Measurements from ENCODE around the gene ZNF25.
"Not testable (repeated sequence)": the region's sequence is repeated elsewhere in the genome, so short reads cannot be mapped to it uniquely, and the experiment has no call there.

The ZNF25 gene

GRCh38 chr10:37976091-37976879, at the start of gene ZNF25:
Gene ZNF25, minus strand, starts transcription at chr10:37976647. Its CDS starts 4,925 bp downstream, at chr10:37971722.
- H3K4me1 ChIP-seq (ENCODE audit: control insufficient read depth, insufficient read depth, low read length), result no peaks in the 10 kb centered on the region
- peak within 1 kb of the TSS; percentile 68 for H3K9ac ChIP-seq (ENCODE audit: low read depth, low read length)
- H3K4me3 ChIP-seq (ENCODE audit: low read depth, low read length), result peak within 1 kb of the TSS; percentile 71
- H3K9me3 ChIP-seq (ENCODE audit: control insufficient read depth, insufficient read depth, low read length), result peaks cover 51% of the 10 kb centered on the region
- H3K36me3 ChIP-seq (ENCODE audit: control insufficient read depth, insufficient read depth, low read length), result no peaks in the 10 kb centered on the region
- H3K27me3 ChIP-seq (ENCODE audit: control insufficient read depth, insufficient read depth, low read length), result no peaks in the 10 kb centered on the region
- peak within 1 kb of the TSS; percentile 62 for H3K27ac ChIP-seq (ENCODE audit: low read depth, low read length)

- H3K4me1 ChIP-seq (ENCODE audit: control insufficient read depth, insufficient read depth, low read length), result no peaks in the 10 kb centered on the region
- no peaks in the 10 kb centered on the region for H3K27me3 ChIP-seq (ENCODE audit: control insufficient read depth, insufficient read depth, low read length)
- H3K27ac ChIP-seq (ENCODE audit: low read depth, low read length), result no peak overlapping the region
- peaks cover 75% of the 10 kb centered on the region for H3K36me3 ChIP-seq (ENCODE audit: control insufficient read depth, insufficient read depth, low read length)
- 0 out of 2 replicates have a peak, but pooled peaks cover 3% of the 10 kb centered on the region for H3K9me3 ChIP-seq (ENCODE audit: control insufficient read depth, insufficient read depth, low read length)
- H3K4me3 ChIP-seq (ENCODE audit: low read depth, low read length), result no peak overlapping the region
- no peak overlapping the region for H3K9ac ChIP-seq (ENCODE audit: low read depth, low read length)
These were observed 48.8 kb upstream of the ZNF25 start for GRCh38 chr10:38025283-38025682.

- not testable (repeated sequence) for H3K27ac ChIP-seq (ENCODE audit: low read depth, low read length); H3K4me1 ChIP-seq (ENCODE audit: control insufficient read depth, insufficient read depth, low read length); H3K27me3 ChIP-seq (ENCODE audit: control insufficient read depth, insufficient read depth, low read length); H3K4me3 ChIP-seq (ENCODE audit: low read depth, low read length); H3K9ac ChIP-seq (ENCODE audit: low read depth, low read length); H3K9me3 ChIP-seq (ENCODE audit: control insufficient read depth, insufficient read depth, low read length)
- H3K36me3 ChIP-seq (ENCODE audit: control insufficient read depth, insufficient read depth, low read length), result peaks cover 78% of the 10 kb centered on the region
These were observed 42.7 kb upstream of the ZNF25 start for GRCh38 chr10:38019124-38019523.

- no peak overlapping the region for H3K9ac ChIP-seq (ENCODE audit: low read depth, low read length)
- no peak overlapping the region for H3K4me3 ChIP-seq (ENCODE audit: low read depth, low read length)
- H3K27me3 ChIP-seq (ENCODE audit: control insufficient read depth, insufficient read depth, low read length), result no peaks in the 10 kb centered on the region
- peaks cover 67% of the 10 kb centered on the region for H3K36me3 ChIP-seq (ENCODE audit: control insufficient read depth, insufficient read depth, low read length)
- H3K9me3 ChIP-seq (ENCODE audit: control insufficient read depth, insufficient read depth, low read length), result no peaks in the 10 kb centered on the region
- H3K4me1 ChIP-seq (ENCODE audit: control insufficient read depth, insufficient read depth, low read length), result peaks cover 4% of the 10 kb centered on the region; the same call in 1 of the 2 replicates
- no peak overlapping the region for H3K27ac ChIP-seq (ENCODE audit: low read depth, low read length)
These were observed 39.9 kb upstream of the ZNF25 start for GRCh38 chr10:38016354-38016753.

- Histone ChIP-seq H3K27me3 (ENCODE audit: control insufficient read depth, insufficient read depth, low read length) (no peaks in the 10 kb centered on the region), H3K4me1 (ENCODE audit: control insufficient read depth, insufficient read depth, low read length) (peaks cover 4% of the 10 kb centered on the region; the same call in 1 of the 2 replicates), H3K27ac (ENCODE audit: low read depth, low read length) (peak within 1 kb of the TSS; percentile 96), H3K4me3 (ENCODE audit: low read depth, low read length) (peak within 1 kb of the TSS; percentile 77), H3K36me3 (ENCODE audit: control insufficient read depth, insufficient read depth, low read length) (peaks cover 16% of the 10 kb centered on the region), H3K9ac (ENCODE audit: low read depth, low read length) (peak within 1 kb of the TSS; percentile 80), H3K9me3 (ENCODE audit: control insufficient read depth, insufficient read depth, low read length) (peaks cover 25% of the 10 kb centered on the region)
These were observed 33.9 kb upstream of the ZNF25 start, which contains the start of gene ZNF33A for GRCh38 chr10:38010119-38010903. Gene ZNF33A, plus strand, starts transcription at chr10:38010675. Its CDS starts 1,667 bp downstream, at chr10:38012342.

- no peak overlapping the region for H3K27ac ChIP-seq (ENCODE audit: low read depth, low read length)
- H3K4me3 ChIP-seq (ENCODE audit: low read depth, low read length), result no peak overlapping the region
- no peak overlapping the region for H3K9ac ChIP-seq (ENCODE audit: low read depth, low read length)
- peaks cover 38% of the 10 kb centered on the region for H3K9me3 ChIP-seq (ENCODE audit: control insufficient read depth, insufficient read depth, low read length)
- no peaks in the 10 kb centered on the region for H3K27me3 ChIP-seq (ENCODE audit: control insufficient read depth, insufficient read depth, low read length)
- H3K36me3 ChIP-seq (ENCODE audit: control insufficient read depth, insufficient read depth, low read length), result no peaks in the 10 kb centered on the region
- peaks cover 4% of the 10 kb centered on the region; the same call in 1 of the 2 replicates for H3K4me1 ChIP-seq (ENCODE audit: control insufficient read depth, insufficient read depth, low read length)
These were observed 31.5 kb upstream of the ZNF25 start for GRCh38 chr10:38007991-38008390.

GRCh38 chr10:38007551-38007950, 31.1 kb upstream of the ZNF25 start:
- no peaks in the 10 kb centered on the region for H3K36me3 ChIP-seq (ENCODE audit: control insufficient read depth, insufficient read depth, low read length)
- peaks cover 43% of the 10 kb centered on the region for H3K9me3 ChIP-seq (ENCODE audit: control insufficient read depth, insufficient read depth, low read length)
- no peak overlapping the region for H3K9ac ChIP-seq (ENCODE audit: low read depth, low read length)

GRCh38 chr10:38003588-38003987, 27.1 kb upstream of the ZNF25 start:
- Histone ChIP-seq H3K27me3 (ENCODE audit: control insufficient read depth, insufficient read depth, low read length) (no peaks in the 10 kb centered on the region), H3K4me1 (ENCODE audit: control insufficient read depth, insufficient read depth, low read length) (no peaks in the 10 kb centered on the region), H3K27ac (ENCODE audit: low read depth, low read length) (no peak overlapping the region), H3K9me3 (ENCODE audit: control insufficient read depth, insufficient read depth, low read length) (peaks cover 52% of the 10 kb centered on the region), H3K4me3 (ENCODE audit: low read depth, low read length) (no peak overlapping the region), H3K36me3 (ENCODE audit: control insufficient read depth, insufficient read depth, low read length) (no peaks in the 10 kb centered on the region), H3K9ac (ENCODE audit: low read depth, low read length) (no peak overlapping the region)

More at GRCh38 chr10:38007551-38007950, 31.1 kb upstream of the ZNF25 start:
- no peak overlapping the region for H3K4me3 ChIP-seq (ENCODE audit: low read depth, low read length)
- no peak overlapping the region for H3K27ac ChIP-seq (ENCODE audit: low read depth, low read length)
- H3K4me1 ChIP-seq (ENCODE audit: control insufficient read depth, insufficient read depth, low read length), result peaks cover 4% of the 10 kb centered on the region; the same call in 1 of the 2 replicates
- no peaks in the 10 kb centered on the region for H3K27me3 ChIP-seq (ENCODE audit: control insufficient read depth, insufficient read depth, low read length)

GRCh38 chr10:38003026-38003425, 26.6 kb upstream of the ZNF25 start:
- Histone ChIP-seq H3K27me3 (ENCODE audit: control insufficient read depth, insufficient read depth, low read length) (no peaks in the 10 kb centered on the region), H3K4me3 (ENCODE audit: low read depth, low read length) (no peak overlapping the region), H3K27ac (ENCODE audit: low read depth, low read length) (no peak overlapping the region), H3K36me3 (ENCODE audit: control insufficient read depth, insufficient read depth, low read length) (no peaks in the 10 kb centered on the region), H3K4me1 (ENCODE audit: control insufficient read depth, insufficient read depth, low read length) (no peaks in the 10 kb centered on the region), H3K9me3 (ENCODE audit: control insufficient read depth, insufficient read depth, low read length) (peaks cover 46% of the 10 kb centered on the region), H3K9ac (ENCODE audit: low read depth, low read length) (no peak overlapping the region)

- not testable (repeated sequence) for H3K4me1 ChIP-seq (ENCODE audit: control insufficient read depth, insufficient read depth, low read length); H3K4me3 ChIP-seq (ENCODE audit: low read depth, low read length); H3K27ac ChIP-seq (ENCODE audit: low read depth, low read length); H3K27me3 ChIP-seq (ENCODE audit: control insufficient read depth, insufficient read depth, low read length); H3K9ac ChIP-seq (ENCODE audit: low read depth, low read length); H3K36me3 ChIP-seq (ENCODE audit: control insufficient read depth, insufficient read depth, low read length)
- peaks cover 28% of the 10 kb centered on the region for H3K9me3 ChIP-seq (ENCODE audit: control insufficient read depth, insufficient read depth, low read length)
These were observed 24.0 kb upstream of the ZNF25 start for GRCh38 chr10:38000474-38000873.

- peaks cover 33% of the 10 kb centered on the region for H3K9me3 ChIP-seq (ENCODE audit: control insufficient read depth, insufficient read depth, low read length)
These were observed 22.5 kb upstream of the ZNF25 start for GRCh38 chr10:37998920-37999319.

More at GRCh38 chr10:37998920-37999319, 22.5 kb upstream of the ZNF25 start:
- not testable (repeated sequence) for H3K4me1 ChIP-seq (ENCODE audit: control insufficient read depth, insufficient read depth, low read length); H3K27me3 ChIP-seq (ENCODE audit: control insufficient read depth, insufficient read depth, low read length); H3K36me3 ChIP-seq (ENCODE audit: control insufficient read depth, insufficient read depth, low read length); H3K9ac ChIP-seq (ENCODE audit: low read depth, low read length); H3K4me3 ChIP-seq (ENCODE audit: low read depth, low read length); H3K27ac ChIP-seq (ENCODE audit: low read depth, low read length)

Data from HUES48 (cell line).